ENCODE data around the gene DGKG.

DGKG gene

GRCh38 chr3:186246941-186247340, 115.1 kb downstream of the DGKG start:
- no peaks in the 10 kb centered on the region for H3K9me3 ChIP-seq (ENCODE audit: severe bottlenecking)
- no peak overlapping the region for H3K4me3 ChIP-seq (ENCODE audit: severe bottlenecking)
- ATAC-seq (ENCODE audit: low read depth), result no peak
- no peaks in the 10 kb centered on the region for H3K4me1 ChIP-seq (ENCODE audit: insufficient read depth, poor library complexity, severe bottlenecking)
- TF ChIP-seq CTCF (IDR thresholded peaks at IDR 0.05; ENCODE audit: poor library complexity, severe bottlenecking), result no peak
- no peaks in the 10 kb centered on the region for H3K36me3 ChIP-seq (ENCODE audit: low read depth)
- no peak for DNase-seq (ENCODE audit: low spot score)
- no peak overlapping the region for H3K27ac ChIP-seq (ENCODE audit: poor library complexity, severe bottlenecking)
- no peaks in the 10 kb centered on the region for H3K27me3 ChIP-seq (ENCODE audit: insufficient read depth, poor library complexity, severe bottlenecking)

- DNase-seq (ENCODE audit: low spot score) (no peak), ATAC-seq (ENCODE audit: low read depth) (no peak)
- Histone ChIP-seq H3K4me1 (ENCODE audit: insufficient read depth, poor library complexity, severe bottlenecking) (no peaks in the 10 kb centered on the region), H3K27ac (ENCODE audit: poor library complexity, severe bottlenecking) (no peak overlapping the region), H3K27me3 (ENCODE audit: insufficient read depth, poor library complexity, severe bottlenecking) (no peaks in the 10 kb centered on the region), H3K4me3 (ENCODE audit: severe bottlenecking) (no peak overlapping the region), H3K36me3 (ENCODE audit: low read depth) (no peaks in the 10 kb centered on the region), H3K9me3 (ENCODE audit: severe bottlenecking) (no peaks in the 10 kb centered on the region)
- TF ChIP-seq CTCF (IDR thresholded peaks at IDR 0.05; ENCODE audit: poor library complexity, severe bottlenecking), result no peak
Observed at GRCh38 chr3:186244016-186244415, 118.0 kb downstream of the DGKG start.

GRCh38 chr3:186241910-186242821, 119.9 kb downstream of the DGKG start:
- ATAC-seq (ENCODE audit: low read depth) (peak; percentile 87), DNase-seq (ENCODE audit: low spot score) (no peak)
- Histone ChIP-seq H3K4me3 (ENCODE audit: severe bottlenecking) (no peak overlapping the region), H3K36me3 (ENCODE audit: low read depth) (no peaks in the 10 kb centered on the region), H3K9me3 (ENCODE audit: severe bottlenecking) (no peaks in the 10 kb centered on the region), H3K4me1 (ENCODE audit: insufficient read depth, poor library complexity, severe bottlenecking) (no peaks in the 10 kb centered on the region), H3K27ac (ENCODE audit: poor library complexity, severe bottlenecking) (no peak overlapping the region), H3K27me3 (ENCODE audit: insufficient read depth, poor library complexity, severe bottlenecking) (no peaks in the 10 kb centered on the region)
- TF ChIP-seq CTCF (IDR thresholded peaks at IDR 0.05; ENCODE audit: poor library complexity, severe bottlenecking), result peak; percentile 47

- DNase-seq (ENCODE audit: low spot score), result no peak
- no peaks in the 10 kb centered on the region for H3K36me3 ChIP-seq (ENCODE audit: low read depth)
- no peaks in the 10 kb centered on the region for H3K9me3 ChIP-seq (ENCODE audit: severe bottlenecking)
- H3K4me1 ChIP-seq (ENCODE audit: insufficient read depth, poor library complexity, severe bottlenecking), result no peaks in the 10 kb centered on the region
- ATAC-seq (ENCODE audit: low read depth), result no peak
- no peaks in the 10 kb centered on the region for H3K27me3 ChIP-seq (ENCODE audit: insufficient read depth, poor library complexity, severe bottlenecking)
- H3K27ac ChIP-seq (ENCODE audit: poor library complexity, severe bottlenecking), result no peak overlapping the region
- no peak for TF ChIP-seq CTCF (IDR thresholded peaks at IDR 0.05; ENCODE audit: poor library complexity, severe bottlenecking)
- no peak overlapping the region for H3K4me3 ChIP-seq (ENCODE audit: severe bottlenecking)
Observed at GRCh38 chr3:186239321-186239720, 122.7 kb downstream of the DGKG start.

GRCh38 chr3:186237915-186238314, 124.1 kb downstream of the DGKG start:
- no peak for DNase-seq (ENCODE audit: low spot score)
- no peak overlapping the region for H3K27ac ChIP-seq (ENCODE audit: poor library complexity, severe bottlenecking)

More at GRCh38 chr3:186237915-186238314, 124.1 kb downstream of the DGKG start:
- Histone ChIP-seq H3K4me1 (ENCODE audit: insufficient read depth, poor library complexity, severe bottlenecking) (no peaks in the 10 kb centered on the region), H3K27me3 (ENCODE audit: insufficient read depth, poor library complexity, severe bottlenecking) (no peaks in the 10 kb centered on the region), H3K4me3 (ENCODE audit: severe bottlenecking) (no peak overlapping the region), H3K9me3 (ENCODE audit: severe bottlenecking) (no peaks in the 10 kb centered on the region), H3K36me3 (ENCODE audit: low read depth) (no peaks in the 10 kb centered on the region)
- ATAC-seq (ENCODE audit: low read depth), result no peak
- TF ChIP-seq CTCF (IDR thresholded peaks at IDR 0.05; ENCODE audit: poor library complexity, severe bottlenecking), result no peak

Measured in RWPE2 (cell line).